Myocyte (in vitro differentiated cells): ENCODE results near the gene ALDH1B1. TPM values are rescaled to one million over a fixed set of nuclear protein-coding genes. Genes with fewer than 3 reads are reported as not detected.

Experiments
- DNase-seq: peaks from one replicate; pipeline ENCODE4 v3.0.0-alpha.2; 2012; ENCODE audit warnings: low read depth
- polyA plus RNA-seq: library from polyadenylated mRNA; unstranded; fragments of >200 nt; gene quantifications from one replicate; pipeline ENCODE4 v1.2.1, GENCODE V29; 2012; ENCODE audit warnings: missing spikeins
- total RNA-seq: library from RNA; depleted of rRNA; stranded (reverse); fragments of >200 nt; gene quantifications from 2 replicates; pipeline ENCODE4 v1.2.3, GENCODE V29; 2014

The ALDH1B1 gene
- total RNA-seq = 147 and 166 TPM in 2 replicates
- polyA plus RNA-seq = 152 TPM

DNA sequence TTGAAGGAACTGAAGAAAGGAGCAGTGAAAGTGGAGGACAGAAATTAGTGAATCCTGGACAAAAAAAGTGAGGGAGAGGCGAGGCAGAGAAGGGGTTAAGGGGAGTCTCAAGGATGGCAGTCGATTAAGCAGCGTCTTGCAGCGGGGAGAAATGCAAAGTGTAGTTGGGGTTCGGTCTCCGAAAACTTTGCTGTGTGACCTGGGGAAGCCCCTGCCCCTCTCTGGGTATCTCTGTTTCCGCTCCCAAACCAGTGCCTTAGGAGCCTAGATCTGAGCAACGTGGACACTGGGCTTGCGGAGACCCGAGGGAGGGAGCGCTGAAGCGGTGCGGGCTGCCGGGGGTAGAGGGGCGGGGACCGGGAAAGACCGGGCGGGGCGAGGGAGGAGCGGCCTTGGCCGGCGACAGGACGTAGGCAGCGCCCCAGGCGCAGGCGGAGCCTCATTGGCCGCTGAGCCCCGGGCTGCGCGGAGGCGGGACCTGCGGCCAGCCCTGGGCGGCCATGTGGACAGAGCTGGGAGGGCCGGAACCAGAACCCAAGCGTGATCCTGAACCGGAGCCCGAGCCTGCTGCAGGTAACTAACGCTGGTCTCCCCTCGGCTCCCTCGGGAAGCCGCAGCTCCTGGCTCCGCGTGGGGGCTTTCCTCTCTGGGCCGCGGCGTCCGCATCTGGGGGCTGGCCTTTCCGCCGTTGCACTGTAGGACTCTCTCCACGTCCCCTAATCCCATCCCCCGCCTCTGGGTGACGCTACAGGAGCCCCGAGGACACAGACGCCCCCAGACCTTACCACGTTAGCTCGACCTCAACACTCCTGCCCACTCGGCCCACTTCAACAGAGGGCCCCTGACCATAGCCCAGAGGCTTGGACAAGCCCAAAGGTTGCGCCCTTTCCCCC lies at the start of gene ALDH1B1:
Gene ALDH1B1 (plus strand): TSS at position 468 of the 893 bp plus-strand sequence. CDS start 3,047 bp downstream, outside the sequence.
- peak; percentile 91 for DNase-seq

GRCh38 chr9:38343037-38343436 lies 49.5 kb upstream of the ALDH1B1 start:
- DNase-seq = no peak

- no peak for DNase-seq
Observed at GRCh38 chr9:38343552-38343951, 49.0 kb upstream of the ALDH1B1 start.

DNA sequence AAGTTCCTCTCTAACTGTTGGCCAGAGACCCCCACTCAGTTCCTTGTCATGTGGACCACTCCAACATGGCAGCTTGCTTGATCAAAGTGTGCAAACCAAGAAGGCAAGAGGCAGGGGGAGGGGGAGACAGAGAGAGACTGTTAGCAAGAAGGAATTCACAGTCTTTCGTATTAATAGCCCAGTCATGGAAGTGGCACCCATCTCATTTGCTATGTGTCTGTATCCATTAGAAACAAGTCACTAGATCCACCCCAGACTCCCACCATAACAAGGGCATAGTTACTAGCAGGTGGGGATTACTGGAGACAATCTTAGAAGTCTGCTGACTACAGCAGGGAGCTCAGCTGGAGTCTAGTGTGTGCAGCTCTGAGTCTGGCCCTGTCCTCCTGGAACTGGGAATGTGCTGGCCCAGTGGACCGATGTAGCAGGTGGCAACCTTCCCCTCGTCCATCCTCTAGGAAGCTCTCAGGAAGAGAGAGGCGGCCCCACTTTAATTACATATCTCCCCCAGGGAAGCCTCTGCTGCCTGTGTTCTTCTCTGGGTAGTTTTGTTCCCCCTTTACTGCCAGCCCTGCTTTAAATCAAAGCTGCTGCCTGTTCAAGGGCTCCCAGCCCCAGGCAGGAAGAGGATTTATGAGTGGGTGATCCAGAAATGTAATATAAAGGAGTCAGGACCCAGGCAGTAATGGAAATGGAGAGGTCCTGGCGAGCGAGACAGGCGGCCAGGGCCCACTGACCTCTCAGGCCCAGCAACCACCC lies 47.8 kb upstream of the ALDH1B1 start:
- DNase-seq = no peak

- no peak for DNase-seq
Observed at GRCh38 chr9:38345851-38346755, 46.4 kb upstream of the ALDH1B1 start.

DNA sequence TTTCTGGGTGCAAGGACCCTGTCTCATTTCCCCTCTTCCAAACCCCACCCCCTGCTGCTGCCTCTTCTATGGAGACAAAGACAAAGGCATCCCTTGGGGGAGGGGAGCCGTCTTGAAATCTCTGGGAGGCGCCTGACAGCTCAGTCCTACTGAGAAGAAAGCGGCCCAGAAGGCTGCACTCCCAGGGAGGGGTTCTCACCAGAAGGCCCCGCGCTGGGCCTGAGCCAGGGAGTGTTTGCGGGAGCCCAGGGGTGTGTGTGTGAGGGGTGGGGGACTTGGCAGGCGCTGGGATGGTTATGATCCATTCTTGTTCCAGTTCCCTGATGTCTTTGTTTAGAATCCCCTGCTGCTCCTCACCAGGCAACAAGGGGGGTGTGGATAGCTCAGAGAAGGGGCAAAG lies 45.7 kb upstream of the ALDH1B1 start:
- DNase-seq = no peak

DNA sequence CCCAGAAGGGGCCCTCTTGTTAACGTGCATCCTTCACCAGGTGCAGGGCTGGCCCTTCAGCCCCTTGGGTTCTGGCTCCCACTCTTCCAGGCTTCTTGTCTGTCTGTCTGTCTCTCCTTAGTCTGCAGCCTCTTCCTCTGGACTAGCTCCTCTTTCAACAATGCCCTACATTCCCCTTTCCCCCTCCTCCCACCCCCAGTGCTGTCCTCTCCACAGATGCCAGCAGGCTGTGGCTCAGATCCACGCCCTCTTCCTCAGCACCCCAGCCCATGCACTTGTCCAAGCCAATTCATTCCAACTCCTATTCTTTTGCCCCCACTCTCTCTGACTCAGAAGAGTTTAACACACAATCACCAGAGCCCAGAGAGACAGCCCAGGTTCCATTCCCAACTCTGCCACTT lies 45.2 kb upstream of the ALDH1B1 start:
- no peak for DNase-seq

- DNase-seq = no peak
Observed at GRCh38 chr9:38347946-38348345, 44.6 kb upstream of the ALDH1B1 start.

DNA sequence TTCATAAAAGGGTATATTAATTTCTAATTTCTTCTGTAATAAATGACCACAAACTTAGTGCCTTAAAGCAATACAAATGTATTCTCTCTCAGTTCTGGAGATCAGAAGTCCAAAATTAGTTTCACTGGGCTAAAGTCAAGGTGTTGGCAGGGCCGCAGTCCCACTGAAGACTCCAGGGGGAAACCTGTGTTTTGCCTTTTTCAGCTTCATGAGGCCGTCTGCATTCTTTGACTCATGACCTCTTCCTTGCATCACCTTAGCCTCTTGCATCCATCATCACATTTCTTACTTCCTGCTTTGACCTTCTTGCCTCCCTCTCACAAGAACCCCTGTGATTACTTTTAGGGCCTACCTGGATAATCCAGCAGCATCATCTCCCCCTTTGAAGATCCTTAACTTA lies 42.0 kb upstream of the ALDH1B1 start:
- no peak for DNase-seq

GRCh38 chr9:38352530-38353328 lies 39.8 kb upstream of the ALDH1B1 start:
- DNase-seq = no peak

- no peak for DNase-seq
Observed at GRCh38 chr9:38355115-38355514, 37.4 kb upstream of the ALDH1B1 start.

GRCh38 chr9:38355517-38356120 lies 36.9 kb upstream of the ALDH1B1 start:
- DNase-seq = no peak

GRCh38 chr9:38356851-38357250 lies 35.7 kb upstream of the ALDH1B1 start:
- DNase-seq = no peak

GRCh38 chr9:38357350-38358114 lies 35.0 kb upstream of the ALDH1B1 start:
- no peak for DNase-seq

DNA sequence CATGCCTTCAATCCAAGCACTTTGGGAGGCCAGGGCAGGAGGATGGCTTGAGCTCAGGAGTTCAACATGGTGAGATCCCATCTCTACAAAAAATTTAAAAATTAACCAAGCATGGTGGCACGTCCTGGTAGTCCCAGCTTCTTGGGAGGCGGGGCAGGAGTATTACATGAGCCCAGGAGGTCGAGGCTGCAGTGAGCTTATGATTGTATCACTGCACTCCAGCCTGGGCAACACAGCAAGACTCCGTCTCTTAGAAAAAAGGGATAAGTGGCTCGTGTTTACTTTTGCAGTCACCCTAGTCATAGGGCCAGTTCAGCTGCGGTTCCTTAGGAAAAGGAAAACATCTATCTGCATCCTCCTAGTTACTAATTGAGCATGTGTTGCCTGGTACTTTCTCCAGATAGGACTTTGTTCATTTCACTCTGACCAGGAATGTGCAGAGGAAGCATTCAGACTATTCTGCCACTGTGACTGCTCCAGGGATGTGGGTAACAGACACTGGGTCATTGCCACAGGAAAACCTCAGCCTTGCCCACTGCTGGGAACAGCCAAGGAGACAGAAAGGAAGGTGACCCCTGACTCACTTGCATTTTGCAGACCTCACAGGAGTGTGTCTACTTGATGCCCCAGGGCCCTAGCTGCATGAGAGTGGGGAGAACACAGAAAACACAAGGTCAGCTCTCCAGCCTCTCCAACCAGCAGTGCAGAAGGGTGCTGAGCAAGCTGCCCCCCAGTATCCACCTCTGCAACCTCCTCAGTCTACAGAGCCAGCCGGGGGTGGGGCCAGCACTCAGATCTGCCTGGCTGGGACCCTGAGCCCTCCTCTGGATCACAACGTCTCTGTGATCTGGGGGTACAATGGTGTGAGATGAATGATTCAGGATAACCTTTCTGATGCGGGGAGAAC lies 33.9 kb upstream of the ALDH1B1 start:
- DNase-seq = peak; percentile 94

DNA sequence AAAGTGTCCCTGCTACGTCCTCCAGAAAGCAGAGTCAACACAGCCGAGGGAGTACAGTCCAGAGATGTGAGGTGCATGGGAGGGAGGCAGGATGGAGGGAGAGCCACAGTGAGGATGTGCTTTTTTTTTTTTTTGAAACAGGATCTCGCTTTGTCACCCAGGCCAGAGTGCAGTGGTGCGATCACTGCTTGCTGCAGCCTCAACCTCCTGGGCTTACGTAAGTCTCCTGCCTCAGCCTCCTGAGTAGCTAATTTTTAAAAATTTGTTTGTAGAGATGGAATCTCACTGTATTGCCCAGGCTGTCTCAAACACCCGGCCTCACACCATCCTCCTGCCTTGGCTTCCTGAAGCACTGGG lies 33.2 kb upstream of the ALDH1B1 start:
- no peak for DNase-seq

- peak; percentile 86 for DNase-seq
Observed at GRCh38 chr9:38359689-38360385, 32.7 kb upstream of the ALDH1B1 start.
